ENCODE measurements around the gene RRAS.
A peak's percentile ranks its signal among the peaks of the same experiment; 100 is the strongest.

RRAS gene

GRCh38 chr19:49640113-49640898 lies at the start of gene RRAS:
Gene RRAS, minus strand, starts transcription at chr19:49640143. Its CDS starts 45 bp downstream, at chr19:49640098.
- DNase-seq (ENCODE audit: low read depth): peak; percentile 99

GRCh38 chr19:49689133-49690078 lies 49.5 kb upstream of the RRAS start, which contains the start of gene ADM5:
Gene ADM5, plus strand, starts transcription at chr19:49689594. Its CDS starts 244 bp downstream, at chr19:49689838.
- DNase-seq (ENCODE audit: low read depth): no peak

DNA sequence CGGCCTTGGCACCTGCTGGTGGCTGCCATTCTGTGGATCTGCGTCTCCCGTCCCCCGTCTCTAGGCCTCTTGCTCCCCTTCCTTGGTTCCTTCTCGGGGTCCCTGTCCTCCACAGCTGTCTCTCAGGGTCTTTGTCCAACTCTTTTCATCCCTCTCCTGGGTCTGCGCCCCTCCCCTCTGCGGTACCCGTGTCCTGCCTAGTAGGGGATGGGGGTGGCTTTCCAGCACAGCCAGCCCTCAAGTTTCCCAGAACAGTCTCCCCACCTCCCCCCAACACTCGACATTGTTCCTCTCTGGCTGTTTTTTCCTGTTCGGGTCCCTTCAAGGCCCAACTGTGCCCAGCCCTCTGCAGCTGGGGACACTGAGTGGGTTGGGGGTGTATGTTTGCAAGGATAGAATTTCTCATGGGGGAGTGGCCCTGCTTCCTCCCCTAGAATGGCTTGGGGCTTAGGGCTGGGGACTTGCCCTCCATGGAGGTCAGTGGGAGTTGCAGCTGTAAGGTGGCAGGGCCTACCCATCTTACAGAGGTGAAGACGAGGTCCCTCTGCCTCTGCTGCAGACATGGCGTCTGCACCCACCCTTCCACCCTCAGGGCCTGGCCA lies 48.7 kb upstream of the RRAS start:
- no peak for DNase-seq (ENCODE audit: low read depth)

- no peak for DNase-seq (ENCODE audit: low read depth)
Observed at GRCh38 chr19:49687566-49688316, 47.8 kb upstream of the RRAS start.

DNA sequence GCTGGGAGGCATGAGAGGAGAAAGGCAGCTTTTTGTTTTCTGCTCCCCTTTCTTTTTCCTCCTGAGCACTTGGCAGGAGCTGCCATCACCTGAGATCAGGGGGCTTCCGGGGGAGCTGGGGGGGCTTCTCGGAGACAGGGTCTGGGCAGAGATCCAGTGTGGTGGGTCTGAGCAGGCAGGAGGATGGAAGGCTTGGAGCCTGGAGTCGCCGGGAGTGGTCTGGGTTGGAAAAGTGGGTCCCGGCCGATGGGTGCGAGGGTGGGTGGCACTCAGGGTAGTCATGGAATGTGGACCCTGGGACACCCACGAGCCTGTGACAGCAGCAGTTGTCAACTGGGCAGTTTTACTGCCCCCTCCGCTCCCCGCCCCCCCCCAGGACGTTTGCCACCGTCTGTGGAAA lies 47.2 kb upstream of the RRAS start:
- DNase-seq (ENCODE audit: low read depth): no peak

DNA sequence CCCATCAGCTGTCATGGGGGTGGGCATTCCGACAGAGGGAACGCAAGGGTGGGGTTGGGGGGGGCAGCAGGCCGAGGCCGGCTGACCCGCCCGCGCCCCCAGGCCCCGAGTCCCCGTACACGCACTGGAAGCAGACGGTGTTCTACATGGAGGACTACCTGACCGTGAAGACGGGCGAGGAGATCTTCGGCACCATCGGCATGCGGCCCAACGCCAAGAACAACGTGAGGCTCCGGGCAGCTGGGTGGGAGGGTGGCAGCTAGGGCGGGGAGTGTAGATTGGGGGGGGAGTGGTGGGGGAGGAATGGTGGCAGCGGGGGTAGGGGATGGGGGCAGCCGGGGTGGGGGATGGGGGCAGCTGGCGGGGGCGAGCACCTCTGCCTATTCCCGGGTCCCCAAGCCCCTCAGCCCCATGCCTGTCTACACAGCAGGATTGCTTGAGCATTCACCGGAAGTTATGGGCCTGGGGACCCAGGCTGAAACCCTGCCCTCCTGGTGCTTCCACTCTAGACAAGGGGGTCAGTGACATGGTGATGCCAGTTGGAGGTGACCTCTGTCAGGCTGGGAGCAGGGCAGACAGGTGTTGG lies 46.7 kb upstream of the RRAS start:
- DNase-seq (ENCODE audit: low read depth): no peak

- no peak for DNase-seq (ENCODE audit: low read depth)
Observed at GRCh38 chr19:49685845-49686332, 45.9 kb upstream of the RRAS start.

DNA sequence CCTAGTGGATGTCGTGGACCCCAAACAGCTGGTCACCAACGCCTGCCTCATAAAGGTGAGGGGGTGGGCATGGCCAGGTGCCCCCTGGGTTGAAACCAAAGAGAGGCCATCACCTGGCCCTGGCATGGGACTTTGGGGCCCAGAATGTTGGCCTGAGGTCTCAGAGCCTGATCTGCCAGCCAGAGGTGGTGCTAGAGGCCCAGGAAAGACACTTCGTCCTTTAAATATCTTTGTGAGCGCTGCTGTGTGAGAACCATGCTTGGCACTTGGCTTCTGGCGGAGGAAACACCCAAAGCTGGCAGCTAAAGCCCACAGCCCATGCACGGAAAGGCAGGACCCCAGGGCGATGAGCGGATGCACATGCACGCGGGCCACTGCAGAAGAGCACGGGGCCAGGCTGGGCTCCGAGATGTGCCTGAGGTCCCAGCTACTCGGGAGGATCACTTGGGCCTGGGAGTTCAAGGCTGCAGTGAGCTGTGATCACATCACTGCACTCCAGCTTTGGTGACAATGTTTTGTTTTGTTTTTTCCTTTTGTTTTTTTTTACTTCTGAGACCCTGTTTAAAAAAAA lies 45.1 kb upstream of the RRAS start:
- DNase-seq (ENCODE audit: low read depth): no peak

- no peak for DNase-seq (ENCODE audit: low read depth)
Observed at GRCh38 chr19:49684251-49684982, 44.5 kb upstream of the RRAS start.

DNA sequence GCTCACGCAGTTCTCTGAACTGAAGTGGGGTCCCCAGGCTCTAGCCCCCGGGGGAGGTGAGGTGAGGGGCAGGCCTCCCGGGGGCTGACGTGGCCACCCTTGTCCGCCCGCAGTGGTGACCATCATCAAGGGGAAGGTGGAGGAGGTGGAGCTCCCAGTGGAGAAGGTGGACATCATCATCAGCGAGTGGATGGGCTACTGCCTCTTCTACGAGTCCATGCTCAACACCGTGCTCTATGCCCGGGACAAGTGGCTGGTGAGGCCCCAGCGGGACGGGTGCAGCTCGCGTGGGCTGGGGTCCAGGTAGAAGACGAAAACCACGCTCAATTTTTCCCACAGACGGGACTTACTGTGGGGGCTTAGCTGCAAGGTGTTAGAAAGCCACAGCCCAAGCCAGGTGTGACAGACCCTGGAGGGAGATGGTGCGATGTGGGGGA lies 43.9 kb upstream of the RRAS start:
- DNase-seq (ENCODE audit: low read depth): no peak

DNA sequence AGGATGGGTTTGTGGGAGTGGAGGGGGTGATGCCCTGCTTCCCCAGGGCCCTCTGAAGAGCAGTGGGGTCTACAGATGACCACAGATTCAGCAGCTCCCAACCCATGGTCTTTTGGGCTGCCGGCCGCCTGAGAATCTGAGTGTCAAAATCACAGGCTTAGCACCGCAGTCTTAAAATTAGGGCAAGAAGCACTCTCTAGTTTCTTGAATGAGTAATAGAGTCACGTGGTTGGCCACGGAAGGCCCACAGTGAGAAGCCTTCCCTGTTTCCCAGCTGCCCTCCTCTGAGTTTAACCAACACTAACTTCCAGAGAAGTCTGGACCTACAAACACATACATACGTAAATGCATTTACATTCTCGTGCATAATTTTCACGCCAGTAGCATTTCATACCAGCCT lies 42.3 kb upstream of the RRAS start:
- no peak for DNase-seq (ENCODE audit: low read depth)

DNA sequence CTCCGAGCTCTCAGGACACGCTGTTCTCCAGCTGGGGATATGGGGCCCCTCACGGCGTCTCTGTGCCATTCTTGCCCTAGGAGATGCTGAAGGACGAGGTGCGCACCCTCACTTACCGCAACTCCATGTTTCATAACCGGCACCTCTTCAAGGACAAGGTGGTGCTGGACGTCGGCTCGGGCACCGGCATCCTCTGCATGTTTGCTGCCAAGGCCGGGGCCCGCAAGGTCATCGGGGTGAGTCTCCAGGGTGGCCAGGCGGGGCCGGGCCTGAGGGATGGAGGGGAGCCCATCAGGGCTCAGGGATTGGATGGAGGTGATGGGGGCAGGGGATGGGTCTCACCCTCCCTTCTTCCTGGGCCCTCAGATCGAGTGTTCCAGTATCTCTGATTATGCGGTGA lies 41.9 kb upstream of the RRAS start:
- DNase-seq (ENCODE audit: low read depth): no peak

- DNase-seq (ENCODE audit: low read depth): peak; percentile 91
Observed at GRCh38 chr19:49680421-49681351, 40.7 kb upstream of the RRAS start.

- DNase-seq (ENCODE audit: low read depth): no peak
Observed at GRCh38 chr19:49679771-49680413, 39.9 kb upstream of the RRAS start.

DNA sequence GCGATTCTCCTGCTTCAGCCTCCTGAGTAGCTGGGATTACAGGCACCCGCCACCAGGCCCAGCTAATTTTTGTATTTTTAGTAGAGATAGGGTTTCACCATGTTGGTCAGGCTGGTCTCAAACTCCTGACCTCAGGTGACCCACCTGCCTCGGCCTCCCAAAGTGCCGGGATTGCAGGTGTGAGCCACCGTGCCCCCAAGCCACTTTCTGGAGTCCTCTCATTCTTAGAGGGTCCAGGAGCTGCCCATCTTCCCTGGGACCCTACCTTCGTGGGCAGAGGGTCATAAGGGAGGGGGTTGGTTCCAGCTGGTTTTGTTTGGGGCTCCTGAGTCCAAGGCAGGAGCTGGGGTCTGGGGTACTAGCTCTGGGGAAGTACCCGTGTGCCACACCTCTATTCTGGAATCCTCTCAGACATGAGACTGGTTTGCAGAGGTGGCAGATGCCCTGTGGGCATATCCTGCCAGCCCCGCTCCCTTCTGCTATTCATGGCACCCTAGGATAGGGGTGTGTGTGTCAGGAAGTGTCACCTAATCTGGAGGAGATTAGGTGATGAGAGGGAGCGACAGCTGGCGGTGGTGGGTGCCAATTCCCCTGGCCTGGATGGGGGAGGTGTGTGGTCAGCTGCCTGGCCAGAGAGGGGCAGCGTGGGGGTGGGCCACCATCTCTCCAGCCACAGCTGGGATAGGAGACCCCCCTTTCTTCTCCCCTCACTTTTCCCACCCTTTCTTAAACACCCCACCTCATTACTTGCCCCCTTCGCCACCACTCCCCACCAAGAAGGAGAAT lies 39.2 kb upstream of the RRAS start:
- DNase-seq (ENCODE audit: low read depth): no peak

DNA sequence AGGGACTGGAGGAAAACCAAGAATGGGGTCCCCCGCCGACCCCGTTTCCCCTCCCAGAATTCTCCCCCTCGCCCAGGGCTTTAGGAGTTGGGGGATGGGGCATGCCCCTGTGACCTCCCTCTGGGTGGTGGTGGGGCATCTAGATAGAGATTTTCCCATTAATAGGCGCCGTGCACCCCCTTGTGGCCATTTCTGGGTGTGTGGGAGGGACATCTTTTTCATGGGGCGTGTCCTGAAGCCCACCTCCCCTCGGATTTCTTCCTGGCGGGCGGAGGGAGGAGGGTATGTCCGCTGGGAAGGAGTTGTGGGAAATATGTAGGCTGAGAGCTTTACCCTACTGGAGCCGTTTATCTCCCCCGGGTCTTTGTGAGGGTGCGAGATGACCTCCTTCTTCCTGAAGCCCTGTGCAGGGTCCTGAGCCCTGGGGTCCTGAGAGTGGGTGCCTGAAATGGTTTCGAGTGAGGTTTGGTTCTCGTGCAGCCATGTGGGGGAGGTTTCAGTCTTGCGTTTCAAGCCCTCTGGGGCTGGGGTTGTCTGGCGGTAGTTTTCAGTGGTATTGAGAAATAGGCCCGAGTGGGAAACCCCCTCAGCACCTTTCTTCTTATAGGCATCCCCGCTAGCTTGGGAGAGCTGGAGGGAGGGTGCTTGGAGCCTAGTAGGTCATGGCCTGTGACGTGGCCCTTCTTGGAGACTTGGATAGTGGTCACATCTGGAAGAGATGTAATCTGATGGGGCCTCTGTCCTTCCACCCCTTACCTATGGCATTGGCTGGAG lies 38.1 kb upstream of the RRAS start:
- peak; percentile 66 for DNase-seq (ENCODE audit: low read depth)

Data from activated T-helper 1 cell treated with Interleukin-2 at 50 U/mL for 16 hours (primary cell).